ENCODE measurements around the gene PIP4P1. TPM values are rescaled to one million over a fixed set of nuclear protein-coding genes. Genes with fewer than 3 reads are reported as not detected.
"Not testable (repeated sequence)": the region's sequence is repeated elsewhere in the genome, so short reads cannot be mapped to it uniquely, and the experiment has no call there.

PIP4P1 gene
- total RNA-seq, 1 donor from 2014 or later: 23.4 TPM

DNA sequence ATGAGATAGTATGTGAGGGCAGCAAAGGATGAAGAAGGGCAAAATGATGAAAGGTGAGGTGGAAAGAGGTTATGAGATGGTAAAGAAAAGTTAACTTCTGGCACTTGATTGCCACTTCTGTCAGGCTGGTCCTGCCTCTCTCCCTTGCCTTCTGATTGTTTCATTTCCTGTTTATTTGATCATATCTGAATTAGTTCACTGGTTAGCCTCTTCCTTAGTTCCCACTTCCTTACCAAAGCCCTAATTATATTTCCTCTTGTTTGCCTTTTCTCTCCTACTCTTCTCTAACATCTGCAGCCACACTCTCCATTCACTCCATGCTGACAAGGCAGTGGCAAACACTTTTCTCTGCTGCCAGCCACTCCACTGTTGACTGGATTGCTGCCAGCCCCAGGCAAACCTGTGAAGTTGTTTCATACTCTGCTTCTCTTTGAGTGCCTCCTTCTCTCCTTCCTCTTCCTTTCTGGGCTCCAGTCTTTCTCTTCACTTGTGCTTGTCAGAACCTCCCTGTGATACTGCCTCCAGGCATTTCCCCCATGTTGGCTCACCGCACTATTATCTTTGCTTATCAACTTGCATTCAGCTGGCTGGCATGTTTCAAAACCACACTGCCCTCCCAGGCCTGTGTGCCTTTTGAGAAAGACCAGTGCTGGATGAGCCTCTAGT, 16.1 kb upstream of the PIP4P1 start:
- DNase-seq (ENCODE audit: low read depth in 2 of 2): peak; percentile 46 to 48

DNA sequence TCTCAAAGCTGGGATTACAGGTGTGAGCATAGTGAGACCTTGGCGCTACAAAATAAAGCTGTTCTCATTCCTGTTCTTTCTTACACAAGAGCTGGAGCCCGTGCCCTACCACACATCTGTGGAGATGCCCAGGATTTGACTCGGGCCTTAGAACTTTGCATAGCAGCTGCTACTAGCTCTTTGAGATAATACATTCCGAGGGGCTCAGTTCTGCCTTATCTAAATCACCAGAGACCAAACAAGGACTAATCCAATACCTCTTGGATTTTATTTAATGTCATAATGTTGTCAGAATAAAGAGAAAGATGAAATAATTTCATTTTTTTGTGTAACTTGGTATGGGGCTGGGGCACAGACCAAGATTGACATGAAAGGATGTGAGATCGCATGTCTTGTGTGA, 15.5 kb upstream of the PIP4P1 start:
- DNase-seq (ENCODE audit: low read depth in 2 of 2): no peak

- no peak for DNase-seq (ENCODE audit: low read depth in 2 of 2)
Measured at GRCh38 chr14:20472536-20473169, 11.4 kb upstream of the PIP4P1 start.

- DNase-seq (ENCODE audit: low read depth in 2 of 2): no peak
Measured at GRCh38 chr14:20470603-20470901, 9.3 kb upstream of the PIP4P1 start.

DNA sequence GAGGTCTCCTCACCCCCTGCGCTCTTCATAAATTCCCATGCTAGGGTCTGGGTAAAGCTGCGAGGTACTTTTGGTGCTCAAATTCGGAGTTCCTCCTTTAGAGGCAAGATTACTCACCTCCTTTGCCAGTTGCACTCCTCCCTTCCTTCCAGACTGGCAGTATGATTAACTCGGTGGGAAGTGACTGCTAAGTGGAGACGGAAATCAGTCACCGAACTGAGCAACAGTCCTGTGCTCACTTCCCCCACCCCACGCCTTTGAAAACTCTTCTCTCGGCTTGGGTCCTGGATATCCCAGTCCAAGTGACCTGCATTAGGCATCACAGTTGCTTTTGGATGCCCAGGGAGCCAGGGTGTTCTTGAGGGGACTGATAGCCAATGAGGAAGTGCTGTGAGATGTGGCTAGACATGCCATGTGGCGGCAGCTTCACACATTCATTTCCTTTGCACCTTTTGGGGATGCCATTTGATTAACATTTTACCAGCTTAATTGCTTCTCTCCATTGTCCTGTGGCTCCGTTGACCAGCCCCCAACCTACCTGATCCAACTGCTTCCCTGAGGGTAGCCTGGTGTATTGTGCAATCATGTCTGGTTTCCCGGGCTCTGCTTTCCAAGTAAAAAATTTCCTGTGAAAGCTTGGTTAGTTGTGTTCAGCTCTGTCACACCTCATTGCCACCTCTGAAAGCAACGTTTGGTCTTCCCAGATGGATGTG, 8.8 kb upstream of the PIP4P1 start:
- peak; percentile 30 to 92 for DNase-seq (ENCODE audit: low read depth in 2 of 2)

DNA sequence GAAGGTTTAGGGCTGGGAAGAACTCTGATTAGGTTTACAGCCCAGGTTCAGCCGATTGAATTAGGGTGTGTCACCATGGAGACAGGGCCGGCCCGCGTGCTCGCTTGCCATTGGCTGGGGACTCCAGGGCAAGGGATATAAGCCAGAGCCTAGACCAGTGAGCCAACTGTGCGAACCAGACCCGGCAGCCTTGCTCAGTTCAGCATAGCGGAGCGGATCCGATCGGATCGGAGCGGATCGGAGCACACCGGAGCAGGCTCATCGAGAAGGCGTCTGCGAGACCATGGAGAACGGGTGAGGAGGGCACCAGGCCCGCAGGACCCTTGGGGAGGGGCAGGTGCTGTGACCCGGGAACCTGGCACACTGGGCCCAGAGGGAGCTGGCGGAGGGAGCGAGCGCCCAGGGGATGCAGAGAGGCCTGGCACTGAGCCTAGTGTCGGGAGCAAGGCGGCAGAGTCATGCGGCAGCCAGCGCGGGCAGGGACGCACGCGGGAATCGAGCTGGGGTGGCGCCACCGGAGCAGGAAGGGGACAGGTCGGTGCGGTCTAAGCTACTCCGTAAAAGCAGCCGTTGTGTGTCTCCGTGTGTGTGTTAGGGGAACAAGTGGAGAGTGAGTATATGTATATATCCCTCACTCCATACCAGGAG, 8.1 kb upstream of the PIP4P1 start, which contains the start of gene PNP:
PNP (plus strand) TSS at position 165 of the 648 bp plus-strand sequence; CDS start at position 284, 119 bp downstream.
- DNase-seq (ENCODE audit: low read depth in 2 of 2): peak; percentile 93 to 95

GRCh38 chr14:20468764-20469241, 7.6 kb upstream of the PIP4P1 start:
- peak; percentile 13 to 20 for DNase-seq (ENCODE audit: low read depth in 2 of 2)

GRCh38 chr14:20460458-20461224, 593 bp downstream of the PIP4P1 start:
- peak in 1 of 2 donors; percentile 14 for DNase-seq (ENCODE audit: low read depth in 2 of 2)

DNA sequence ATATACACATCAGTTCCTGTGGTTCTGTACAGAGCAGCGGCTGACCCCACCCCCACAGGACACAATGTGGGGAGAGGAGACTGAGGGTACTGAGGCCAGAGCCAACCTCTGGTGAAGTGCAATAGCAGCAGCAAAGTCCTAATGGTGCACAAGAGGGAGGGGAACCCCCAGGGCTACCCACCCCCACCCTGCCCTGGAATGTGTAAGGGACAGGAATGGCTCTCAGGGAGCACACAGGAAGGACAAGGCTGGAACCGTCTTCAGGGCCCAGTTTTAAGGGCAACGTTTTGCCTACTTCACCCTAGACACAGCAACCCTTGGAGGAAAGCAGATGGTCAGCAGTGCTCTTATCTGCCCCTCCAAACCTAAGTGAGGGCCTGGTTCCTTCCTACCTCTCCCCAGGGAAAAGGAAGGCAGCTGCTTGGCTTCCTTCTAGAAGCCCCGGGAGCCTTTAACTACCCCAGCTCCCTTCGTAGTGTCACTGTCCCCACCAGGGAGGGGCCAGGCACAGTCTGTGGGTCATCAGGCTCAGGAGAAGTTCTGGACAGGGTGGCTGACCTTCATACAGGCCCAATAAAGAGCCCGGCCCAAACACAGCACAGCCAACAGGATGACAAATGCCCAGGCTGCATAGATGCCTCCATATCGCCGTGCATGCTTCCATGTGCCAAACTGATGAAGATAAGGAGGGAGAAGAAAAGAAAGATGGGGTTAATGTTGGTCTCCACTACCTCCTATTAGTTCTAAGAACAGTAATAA, 3.0 kb downstream of the PIP4P1 start:
- no peak for DNase-seq (ENCODE audit: low read depth in 2 of 2)

- DNase-seq (ENCODE audit: low read depth in 2 of 2): no peak
Measured at GRCh38 chr14:20456971-20457370, 4.3 kb downstream of the PIP4P1 start.

GRCh38 chr14:20455355-20456300, 5.6 kb downstream of the PIP4P1 start:
- DNase-seq (ENCODE audit: low read depth in 2 of 2): peak in 1 of 2 donors; percentile 93

DNA sequence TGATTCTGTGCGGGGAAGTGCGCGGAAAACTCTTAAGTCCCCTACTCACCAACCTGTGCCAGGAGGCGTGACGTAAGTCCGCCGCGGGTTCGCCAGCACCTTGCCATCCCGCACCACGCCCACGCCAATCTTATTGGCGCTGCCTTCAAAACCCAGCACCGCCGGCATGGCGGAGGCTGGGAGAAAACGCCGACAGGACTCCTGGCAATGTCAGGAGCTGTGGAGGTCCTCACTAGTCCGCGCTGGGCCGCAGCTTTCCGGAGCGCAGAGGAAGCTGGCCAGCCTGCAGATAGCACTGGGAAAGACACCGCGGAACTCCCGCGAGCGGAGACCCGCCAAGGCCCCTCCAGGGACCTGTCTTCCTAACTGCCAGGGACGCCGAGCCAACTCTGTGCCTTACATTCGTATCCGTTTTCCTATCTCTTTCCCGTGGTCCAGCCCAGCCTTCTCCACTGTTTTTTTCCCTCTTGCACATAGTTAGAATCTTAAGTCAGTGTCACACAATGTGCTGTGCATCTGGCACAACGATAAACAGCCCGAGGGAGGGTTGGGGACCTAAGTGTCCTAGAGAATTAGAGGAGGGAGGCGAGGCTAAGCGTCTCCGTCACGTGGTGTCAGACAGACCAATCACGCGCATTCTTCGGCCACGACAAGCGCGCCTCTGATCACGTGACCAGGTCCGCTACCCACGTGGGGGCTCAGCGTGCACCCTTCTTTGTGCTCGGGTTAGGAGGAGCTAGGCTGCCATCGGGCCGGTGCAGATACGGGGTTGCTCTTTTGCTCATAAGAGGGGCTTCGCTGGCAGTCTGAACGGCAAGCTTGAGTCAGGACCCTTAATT, 6.5 kb downstream of the PIP4P1 start, which contains the start of the genes APEX1 and OSGEP:
APEX1 (plus strand) TSS at position 711 of the 839 bp plus-strand sequence. CDS start 420 bp downstream, outside the sequence.
OSGEP (minus strand) TSS at position 297 of the 839 bp plus-strand sequence; CDS start at position 168, 129 bp downstream.
- peak; percentile 99 for DNase-seq (ENCODE audit: low read depth in 2 of 2)

GRCh38 chr14:20452831-20453230, 8.4 kb downstream of the PIP4P1 start:
- not testable (repeated sequence) for DNase-seq (ENCODE audit: low read depth in 2 of 2)

DNA sequence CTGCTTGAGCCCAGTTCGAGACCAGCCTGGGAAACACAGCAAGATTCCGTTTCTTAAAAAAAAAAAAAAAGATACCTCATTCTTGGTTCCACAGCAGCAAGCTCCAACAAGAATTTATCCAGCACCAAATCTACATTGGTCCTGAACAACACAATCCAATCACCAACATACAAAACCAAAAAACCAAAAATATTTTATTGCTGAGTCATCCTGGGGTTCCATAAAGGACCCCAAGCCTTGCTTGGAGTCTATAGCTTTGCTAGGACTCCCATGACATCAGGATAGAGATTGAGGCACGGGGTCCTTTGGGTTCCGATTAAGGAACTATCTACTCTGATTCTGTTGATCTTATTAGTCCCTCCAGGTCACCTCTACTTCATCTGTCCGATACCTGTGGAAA, 14.3 kb downstream of the PIP4P1 start:
- DNase-seq (ENCODE audit: low read depth in 2 of 2): no peak

- not testable (repeated sequence) for DNase-seq (ENCODE audit: low read depth in 2 of 2)
Measured at GRCh38 chr14:20443650-20444049, 17.6 kb downstream of the PIP4P1 start.

DNA sequence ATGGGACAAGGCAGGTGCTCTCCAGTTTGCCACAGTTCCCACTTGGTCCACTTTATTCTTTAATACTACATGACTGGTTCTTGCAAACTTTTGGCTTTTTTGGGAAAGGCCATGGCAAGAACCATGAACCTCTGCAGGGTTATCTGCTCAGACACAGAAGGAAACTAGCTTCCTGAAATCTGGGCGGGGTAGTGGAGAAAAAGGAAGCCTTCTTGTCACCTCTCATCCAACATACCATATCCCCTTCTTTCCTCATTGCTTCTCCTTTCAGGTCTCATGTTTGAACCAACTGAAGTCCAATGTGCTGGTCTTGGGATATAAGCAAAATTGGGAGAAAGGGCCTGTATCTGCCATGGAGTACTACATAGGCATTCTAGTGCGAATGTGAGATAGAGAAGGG, 19.8 kb downstream of the PIP4P1 start:
- no peak for DNase-seq (ENCODE audit: low read depth in 2 of 2)

DNA sequence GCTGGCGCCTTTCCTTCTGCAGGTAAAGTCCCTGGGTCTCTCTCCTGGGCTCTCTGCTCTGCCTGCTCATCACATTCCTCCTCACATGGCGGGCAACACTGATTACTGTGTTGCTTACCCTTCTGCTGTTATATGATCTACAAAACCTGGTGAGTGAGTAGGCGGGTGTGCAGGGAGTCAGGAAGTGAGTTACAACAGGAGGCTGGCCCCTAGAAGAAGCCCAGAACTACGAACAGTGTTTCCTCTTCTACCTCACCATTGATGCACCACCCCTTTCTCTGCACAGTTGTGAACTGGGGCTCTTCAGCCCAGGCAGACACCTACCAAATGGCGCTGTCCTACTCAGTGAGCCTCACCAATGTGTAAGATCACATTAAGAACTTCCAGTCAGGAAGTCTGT, 20.4 kb downstream of the PIP4P1 start:
- DNase-seq (ENCODE audit: low read depth in 2 of 2): peak; percentile 37 to 55

DNA sequence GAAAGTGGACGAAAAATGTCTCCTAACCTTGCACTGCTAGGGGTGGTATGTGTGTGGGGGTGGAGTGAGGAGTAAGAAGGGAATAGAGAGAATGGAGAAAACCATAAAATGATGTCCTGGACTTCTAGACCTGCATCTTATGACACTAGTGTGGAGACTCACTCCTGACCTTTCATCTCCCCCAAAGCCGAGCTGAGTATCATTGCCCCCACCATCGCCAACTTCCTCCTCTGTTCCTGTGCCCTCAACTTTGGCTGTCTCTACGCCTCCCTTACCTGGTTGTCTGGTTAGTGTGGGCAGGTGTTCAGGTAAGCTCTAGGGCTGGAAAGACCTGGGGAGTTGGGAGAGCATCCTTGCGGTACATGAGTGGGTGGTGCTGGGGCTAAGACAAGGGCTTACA, 20.8 kb downstream of the PIP4P1 start:
- DNase-seq (ENCODE audit: low read depth in 2 of 2): no peak

Data from lung microvascular endothelial cell (primary cell).